Peyer's patch (tissue), 4 donors: ENCODE results near the gene LPGAT1.

Experiments used
- POLR2A ChIP-seq, 2 donors: fragments of 450-650 bp; IDR thresholded peaks; one replicate each; pipeline ENCODE4 v1.5.1; 2017; ENCODE audit warnings: antibody characterized with exemption in 2 of 2, mild to moderate bottlenecking in 2 of 2, moderate library complexity in 2 of 2
- TF ChIP-seq, protein P1 (sequence below), 6 experiments: fragments of 450-650 bp in 4 of 6; fragments of 200-600 bp in 2 of 6; sonication (generic) in 1 of 6; IDR thresholded peaks; one replicate each; pipeline ENCODE4 v1.5.1; 2017 to 2019; ENCODE audit warnings: antibody characterized with exemption in 6 of 6, mild to moderate bottlenecking in 3 of 6, moderate library complexity in 1 of 6

GRCh38 chr1:211812584-211812983 lies 18.0 kb downstream of the LPGAT1 start:
- TF ChIP-seq, protein P1, sequence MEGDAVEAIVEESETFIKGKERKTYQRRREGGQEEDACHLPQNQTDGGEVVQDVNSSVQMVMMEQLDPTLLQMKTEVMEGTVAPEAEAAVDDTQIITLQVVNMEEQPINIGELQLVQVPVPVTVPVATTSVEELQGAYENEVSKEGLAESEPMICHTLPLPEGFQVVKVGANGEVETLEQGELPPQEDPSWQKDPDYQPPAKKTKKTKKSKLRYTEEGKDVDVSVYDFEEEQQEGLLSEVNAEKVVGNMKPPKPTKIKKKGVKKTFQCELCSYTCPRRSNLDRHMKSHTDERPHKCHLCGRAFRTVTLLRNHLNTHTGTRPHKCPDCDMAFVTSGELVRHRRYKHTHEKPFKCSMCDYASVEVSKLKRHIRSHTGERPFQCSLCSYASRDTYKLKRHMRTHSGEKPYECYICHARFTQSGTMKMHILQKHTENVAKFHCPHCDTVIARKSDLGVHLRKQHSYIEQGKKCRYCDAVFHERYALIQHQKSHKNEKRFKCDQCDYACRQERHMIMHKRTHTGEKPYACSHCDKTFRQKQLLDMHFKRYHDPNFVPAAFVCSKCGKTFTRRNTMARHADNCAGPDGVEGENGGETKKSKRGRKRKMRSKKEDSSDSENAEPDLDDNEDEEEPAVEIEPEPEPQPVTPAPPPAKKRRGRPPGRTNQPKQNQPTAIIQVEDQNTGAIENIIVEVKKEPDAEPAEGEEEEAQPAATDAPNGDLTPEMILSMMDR (IDR thresholded peaks at IDR 0.05), result no peak
- TF ChIP-seq POLR2A (IDR thresholded peaks at IDR 0.05), result no peak
